DMS53 (cell line): ENCODE measurements around the gene KIF26A.

ENCODE experiments used
- DNase-seq: peaks from one replicate; lab custom pipeline; 2025; lab: John Stamatoyannopoulos, UW

The KIF26A gene

DNA sequence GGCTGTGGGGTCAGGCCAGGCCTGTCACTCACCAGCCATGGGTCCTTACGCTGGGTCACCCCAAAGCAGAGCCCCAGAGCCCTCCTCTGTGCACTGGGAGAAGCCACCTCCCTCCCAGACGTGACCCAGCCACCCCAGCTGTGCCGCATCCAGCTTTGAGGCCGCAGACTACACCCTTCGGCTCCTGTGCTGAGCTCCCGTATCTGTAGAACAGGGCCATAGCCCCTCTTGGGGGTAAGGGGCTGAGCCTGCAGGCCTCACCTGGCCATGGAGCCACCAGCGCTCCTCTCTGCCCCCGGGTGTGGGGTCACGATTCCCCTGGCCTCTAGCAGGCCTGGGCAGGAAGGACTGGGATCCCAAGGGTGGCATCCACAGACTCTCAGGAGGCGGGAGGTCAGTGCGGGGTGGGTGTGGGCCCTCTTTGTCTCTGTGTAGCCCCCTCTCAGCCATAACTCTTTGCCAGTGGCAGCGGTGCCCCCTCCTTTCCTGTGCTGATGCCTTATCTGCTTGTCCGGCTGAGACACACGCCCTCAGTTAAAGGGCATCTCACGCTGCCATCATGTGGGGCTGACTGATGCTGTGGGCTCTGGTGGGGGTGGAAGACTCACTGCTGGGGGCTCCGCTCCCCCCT, 36.6 kb upstream of the KIF26A start:
- DNase-seq: no peak

DNA sequence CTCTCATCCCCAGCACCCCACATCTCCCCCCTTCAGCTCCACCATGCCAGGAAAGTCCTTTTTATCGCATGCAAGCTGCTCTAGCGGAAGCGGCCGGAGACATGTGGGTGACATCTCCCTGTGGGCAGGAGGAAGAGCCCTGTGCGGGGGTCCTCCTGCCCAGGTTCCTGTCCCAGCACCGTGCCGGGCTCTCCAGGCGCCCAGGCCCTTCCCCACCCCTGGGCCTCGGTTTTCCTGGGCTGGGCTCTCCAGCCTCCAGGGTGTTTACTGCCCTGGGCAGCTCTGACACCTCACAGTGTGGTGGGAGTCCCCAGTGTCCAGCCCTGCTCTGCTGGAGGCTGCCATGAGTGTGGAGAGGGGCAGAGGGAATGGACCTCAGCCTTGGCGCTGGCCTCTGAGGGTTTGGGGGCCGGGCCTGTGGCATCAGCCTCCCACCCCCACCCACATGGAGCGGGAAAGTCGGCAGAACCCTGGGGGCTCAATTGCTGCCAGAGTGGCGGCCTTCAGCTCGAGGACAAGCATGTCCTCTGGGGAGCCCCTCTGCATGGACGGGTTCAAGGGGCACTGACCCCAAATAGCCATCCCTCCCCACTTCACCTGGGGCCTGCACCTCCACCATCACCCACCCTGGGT, 36.0 kb upstream of the KIF26A start:
- no peak for DNase-seq

DNA sequence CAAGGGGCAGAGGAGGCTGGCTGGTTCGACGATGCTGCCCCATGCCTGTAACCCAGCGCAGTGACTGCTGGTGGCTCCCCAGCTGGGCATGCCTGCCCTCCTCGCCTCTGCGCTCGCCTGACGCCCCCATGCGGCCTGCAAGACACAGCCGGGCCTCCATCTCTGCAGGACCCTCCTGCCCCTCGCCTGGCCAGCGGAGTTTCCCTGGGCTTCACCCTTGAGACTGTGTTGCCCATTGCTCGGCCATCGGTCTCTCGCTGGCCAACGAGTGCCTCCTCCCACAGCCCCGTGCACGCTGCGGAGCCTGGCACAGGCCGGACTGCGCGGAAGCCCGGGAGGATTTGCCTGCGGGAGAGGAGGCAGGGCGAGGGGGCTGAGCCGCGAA, 35.3 kb upstream of the KIF26A start:
- no peak for DNase-seq

DNA sequence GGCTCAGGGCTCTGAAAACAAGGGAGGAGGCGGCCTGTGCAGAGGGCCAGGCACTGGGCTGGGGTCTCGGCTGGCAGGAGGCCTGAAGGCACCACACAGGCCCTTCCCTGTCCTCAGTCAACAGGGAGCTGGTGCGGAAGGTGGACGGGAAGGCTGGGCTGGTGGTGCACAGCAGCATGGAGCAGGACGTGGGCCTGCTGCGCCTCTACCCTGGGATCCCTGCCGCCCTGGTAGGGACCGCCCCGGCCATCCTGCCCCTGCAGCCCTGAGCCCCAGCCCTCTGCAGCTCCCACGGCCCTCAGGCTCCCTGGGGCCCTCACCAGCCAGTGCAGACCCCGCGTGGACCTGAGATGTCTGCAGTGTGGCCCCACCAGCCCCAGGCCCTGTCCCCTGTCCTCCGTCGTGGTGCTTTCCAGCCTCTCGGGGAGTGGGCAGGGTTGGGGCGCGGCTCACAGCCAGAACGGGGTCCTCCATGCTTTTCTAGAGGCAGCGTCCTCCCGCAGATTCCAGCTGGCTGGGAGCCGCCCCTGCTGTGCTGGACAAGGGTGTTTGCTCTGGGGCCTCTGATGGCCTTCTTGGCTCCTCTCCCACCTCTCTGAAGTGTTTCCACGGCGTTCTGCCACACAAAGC, 34.8 kb upstream of the KIF26A start:
- no peak for DNase-seq

DNA sequence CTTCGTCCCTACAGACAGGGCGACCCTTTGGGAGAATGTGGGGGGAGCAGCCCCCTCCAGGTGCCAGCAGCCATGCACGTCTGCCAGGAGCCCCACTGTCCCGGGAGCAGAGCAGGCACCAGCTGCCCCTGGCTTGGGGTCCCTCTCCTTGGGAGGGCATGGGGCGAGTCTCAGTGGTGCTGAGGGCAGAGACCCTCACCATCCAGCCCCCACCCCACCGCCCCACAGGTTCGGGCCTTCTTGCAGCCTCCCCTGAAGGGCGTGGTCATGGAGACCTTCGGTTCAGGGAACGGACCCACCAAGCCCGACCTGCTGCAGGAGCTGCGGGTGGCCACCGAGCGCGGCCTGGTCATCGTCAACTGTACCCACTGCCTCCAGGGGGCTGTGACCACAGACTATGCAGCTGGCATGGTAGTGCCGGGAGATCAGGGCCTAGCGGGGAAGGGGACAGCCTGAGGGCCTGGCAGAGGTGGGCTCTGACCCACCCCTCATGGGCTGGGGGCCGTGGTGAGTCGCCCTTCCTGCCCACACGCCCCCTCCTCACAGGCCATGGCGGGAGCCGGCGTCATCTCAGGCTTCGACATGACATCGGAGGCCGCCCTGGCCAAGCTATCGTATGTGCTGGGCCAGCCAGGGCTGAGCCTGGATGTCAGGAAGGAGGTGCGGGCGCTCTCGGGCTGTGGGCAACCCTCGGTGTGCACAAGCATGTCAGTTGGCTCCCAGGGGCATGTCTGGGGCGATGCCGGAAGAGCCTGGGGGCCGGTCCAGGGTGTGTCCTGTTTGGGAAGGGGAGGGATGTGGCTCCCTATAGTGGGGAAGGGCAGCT, 34.1 kb upstream of the KIF26A start:
- no peak for DNase-seq

DNA sequence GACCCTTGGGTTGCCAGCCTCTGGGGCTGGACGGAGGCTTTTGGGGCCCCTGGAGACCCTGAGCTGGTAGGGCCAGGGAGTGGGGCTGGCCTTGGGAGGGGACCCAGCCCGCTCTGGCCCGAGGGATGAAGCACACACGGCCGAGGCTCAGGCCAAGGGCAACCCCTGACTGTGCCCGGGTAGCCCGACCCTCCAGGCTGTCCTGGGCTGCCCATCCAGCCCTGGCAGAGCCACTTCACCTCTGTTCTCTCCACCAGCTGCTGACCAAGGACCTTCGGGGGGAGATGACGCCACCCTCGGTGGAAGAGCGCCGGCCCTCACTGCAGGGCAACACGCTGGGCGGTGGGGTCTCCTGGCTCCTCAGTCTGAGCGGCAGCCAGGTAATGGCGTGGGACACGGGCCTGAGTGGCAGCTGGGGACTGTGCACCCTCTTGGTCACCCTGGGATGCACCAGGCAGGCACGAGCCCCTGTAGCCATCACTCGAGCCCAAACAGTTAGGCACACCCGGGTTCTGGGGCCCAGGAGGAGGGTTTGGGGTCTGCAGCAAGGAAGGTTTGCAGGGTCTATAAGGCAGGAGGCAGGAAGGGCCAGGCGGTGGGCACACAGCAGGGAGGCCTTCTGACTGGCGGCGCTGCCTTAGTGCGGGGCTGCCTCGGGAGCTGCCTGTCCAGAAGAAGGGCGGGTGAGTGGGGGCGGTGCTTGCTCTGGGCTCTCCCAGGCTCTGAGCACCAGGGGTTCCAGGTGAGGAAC, 33.1 kb upstream of the KIF26A start:
- no peak for DNase-seq

DNA sequence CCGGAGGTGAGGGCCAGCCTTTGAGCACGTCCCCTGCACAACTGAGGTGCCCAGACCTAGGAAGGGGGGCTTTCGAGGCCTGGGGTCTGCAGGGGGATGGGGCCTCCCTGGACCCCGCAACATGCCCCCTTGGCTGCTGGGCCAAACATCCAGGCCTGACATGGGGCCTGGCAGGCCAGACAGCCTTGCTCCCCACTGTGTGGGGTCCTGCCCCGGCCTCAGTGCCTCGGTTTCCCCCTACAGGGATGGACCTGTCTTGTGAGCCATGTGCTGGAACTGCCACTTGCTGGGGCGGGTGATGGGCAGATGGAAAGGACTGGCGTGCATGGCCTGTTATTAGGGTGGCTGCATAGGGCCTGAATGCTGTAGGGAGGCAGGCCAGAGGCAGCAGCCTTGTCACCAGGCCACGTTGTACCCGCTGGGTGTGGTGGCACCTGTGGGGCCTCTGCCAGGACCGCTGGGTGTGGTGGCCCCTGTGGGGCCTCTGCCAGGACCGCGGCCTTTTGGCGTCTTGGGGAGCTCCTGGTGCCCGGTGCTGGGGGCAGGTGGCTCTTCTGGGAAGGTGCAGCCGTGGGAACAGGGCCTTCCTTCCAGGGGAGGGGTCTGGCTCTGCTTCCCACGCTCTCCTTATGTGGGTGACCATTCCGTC, 32.4 kb upstream of the KIF26A start:
- no peak for DNase-seq

DNA sequence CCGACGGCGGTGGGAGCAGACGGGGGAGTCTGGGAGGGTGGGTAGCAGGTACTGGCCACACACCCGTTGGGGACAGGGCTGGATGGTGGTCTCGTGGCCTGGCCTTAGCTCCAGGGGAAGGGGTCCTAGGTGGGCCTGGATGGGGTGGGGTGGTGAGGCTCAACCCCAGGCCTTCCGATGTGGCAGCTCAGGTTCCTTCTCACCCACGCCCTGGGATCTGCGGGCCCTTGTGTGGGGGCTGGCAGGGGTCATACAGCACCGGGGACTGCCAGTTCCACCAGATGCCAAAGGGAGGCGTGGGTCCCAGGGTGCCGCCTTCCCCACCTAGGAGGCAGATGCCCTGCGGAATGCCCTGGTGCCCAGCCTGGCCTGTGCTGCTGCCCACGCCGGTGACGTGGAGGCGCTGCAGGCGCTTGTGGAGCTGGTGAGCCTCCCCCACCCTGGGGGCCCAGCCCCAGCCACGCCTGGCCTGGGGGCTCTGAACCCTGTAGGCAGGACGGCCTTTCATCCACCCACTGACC, 31.9 kb upstream of the KIF26A start:
- no peak for DNase-seq

DNA sequence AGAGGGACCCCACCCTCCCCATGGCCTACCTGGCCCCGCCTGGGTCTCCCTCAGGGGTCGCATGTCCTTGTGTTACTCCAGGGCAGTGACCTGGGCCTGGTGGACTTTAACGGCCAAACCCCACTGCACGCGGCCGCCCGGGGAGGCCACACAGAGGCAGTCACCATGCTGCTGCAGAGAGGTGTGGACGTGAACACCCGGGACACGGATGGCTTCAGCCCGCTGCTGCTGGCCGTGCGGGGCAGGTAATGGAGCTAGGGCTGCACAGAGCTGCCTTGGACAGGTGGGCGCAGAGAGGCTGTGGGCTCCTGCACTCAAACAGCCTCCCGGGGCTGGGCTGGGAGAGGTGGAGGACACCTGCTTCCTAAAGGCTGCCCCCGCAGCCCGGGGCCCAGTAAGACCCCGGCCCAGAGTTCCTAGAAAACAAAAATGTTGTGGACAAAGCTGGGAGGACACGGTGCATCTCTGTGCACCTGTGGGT, 31.2 kb upstream of the KIF26A start:
- DNase-seq: no peak

DNA sequence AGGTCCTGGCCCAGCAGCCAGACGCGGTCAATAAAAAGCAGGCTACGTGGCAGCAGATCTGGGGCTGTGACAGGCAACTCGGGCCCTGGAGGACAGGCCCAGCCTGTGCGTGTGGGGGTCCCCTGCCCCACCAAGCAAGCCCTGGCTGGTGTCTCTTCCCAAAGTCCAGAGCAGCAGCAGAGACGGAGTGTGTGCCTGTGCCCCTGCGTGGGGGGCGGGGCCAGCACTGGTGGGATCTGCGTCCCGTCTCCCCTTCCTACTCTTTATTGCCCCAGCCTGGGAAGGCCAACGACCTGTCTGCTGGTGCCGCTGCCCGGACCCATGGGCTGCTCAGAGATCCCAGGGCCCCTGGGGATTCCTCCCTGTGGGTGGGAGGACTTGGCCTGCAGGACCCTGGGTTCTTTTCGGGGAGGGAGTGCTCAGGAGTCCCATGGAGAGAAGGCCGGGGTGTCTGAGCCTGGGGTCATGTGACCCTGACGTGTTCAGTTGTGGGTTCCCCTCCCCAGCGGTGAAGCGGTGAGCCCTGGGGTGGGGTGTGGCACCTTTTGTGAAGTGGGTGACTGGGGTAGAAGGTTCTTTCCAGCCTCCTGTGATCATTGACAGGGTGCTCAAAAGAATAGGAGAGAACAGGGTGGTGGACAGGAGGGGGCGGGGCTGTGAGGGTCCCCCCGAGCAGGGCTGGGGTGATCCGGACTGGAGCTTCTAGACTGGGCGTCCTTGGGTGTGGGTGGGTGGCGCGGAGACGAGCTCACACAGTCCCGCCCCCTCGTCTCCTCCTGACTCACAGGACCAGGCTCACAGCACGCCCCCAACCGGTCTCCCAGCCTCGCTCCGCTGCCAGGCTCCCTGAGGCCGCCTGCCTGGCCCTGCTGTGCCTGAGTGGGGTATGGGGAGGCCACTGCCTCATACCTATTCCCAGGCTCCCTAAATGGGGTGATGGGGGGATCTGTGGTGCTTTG, 30.5 kb upstream of the KIF26A start:
- no peak for DNase-seq

DNA sequence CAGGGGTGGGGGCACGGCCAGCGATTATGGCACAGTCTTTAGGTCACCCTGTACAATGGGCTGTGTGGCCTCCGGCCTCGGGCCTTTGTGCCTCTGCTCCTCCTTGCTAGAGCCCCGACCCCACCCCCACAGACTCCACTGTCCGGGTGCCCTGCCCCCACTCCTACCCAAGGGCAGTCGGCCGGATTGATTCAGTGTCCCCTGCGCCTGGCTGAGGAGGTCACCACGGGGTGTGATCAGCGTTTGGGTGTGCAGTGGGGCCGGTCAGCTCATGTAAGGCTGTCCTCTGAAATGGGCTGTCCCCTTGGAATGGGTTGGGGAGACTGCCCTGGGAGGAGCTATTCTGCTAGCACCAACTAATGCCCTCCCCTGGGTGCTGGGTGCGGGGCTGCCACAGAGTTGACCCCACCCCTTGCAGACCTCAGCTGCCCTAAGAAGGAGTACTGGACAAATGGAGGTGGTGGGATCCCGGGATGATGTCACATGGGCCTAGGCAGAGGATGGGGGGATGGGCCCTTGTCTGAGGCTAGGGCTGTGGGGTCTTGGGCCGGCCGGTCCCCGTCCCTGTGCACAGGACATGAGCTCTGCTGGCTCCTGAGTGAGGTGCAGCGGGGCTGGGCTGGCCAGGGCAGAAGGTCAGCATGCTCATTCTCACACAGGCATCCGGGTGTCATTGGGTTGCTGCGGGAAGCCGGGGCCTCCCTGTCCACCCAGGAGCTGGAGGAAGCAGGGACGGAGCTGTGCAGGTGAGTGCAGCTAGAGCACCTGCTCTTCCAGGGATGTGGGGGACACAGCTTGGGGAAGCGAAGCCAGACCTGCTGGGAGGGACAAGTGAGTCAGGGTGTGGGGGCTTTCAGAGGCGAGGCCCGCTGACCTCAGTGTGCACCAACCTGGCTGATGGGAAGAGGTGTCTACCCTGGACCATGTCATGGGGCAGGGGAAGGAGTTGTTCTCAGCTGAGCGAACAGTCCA, 29.5 kb upstream of the KIF26A start:
- no peak for DNase-seq

DNA sequence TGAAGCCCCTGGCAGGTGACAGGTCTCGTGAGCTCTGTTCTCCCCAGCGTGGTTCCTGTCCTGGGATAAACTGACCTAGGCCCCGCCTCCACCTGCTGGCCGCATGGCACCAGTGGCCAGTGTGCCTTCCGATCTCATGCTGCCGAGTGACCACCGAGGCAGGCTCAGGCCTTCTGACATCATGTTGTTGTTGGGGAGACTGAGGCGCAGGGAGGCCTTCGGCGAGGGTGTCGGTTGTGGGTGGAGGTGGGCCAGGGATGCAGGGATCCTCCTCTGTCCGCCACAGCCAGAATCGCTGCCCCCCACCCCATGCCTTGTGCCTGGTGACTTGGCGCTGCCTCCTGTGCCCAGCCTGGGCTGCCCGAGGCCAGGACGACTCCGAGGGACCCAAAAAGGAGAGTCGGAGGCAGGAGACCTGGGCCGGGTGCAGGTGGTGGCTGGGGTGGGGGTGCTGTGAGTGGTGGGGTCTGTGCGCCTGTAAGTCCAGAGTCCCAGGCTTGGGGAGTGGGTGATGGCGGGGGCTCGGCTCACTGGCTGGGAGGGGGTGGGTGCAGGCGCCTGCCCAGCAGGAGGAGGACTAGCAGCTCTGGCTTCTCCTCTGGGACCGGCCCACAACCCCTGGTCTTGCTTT, 28.5 kb upstream of the KIF26A start:
- no peak for DNase-seq

DNA sequence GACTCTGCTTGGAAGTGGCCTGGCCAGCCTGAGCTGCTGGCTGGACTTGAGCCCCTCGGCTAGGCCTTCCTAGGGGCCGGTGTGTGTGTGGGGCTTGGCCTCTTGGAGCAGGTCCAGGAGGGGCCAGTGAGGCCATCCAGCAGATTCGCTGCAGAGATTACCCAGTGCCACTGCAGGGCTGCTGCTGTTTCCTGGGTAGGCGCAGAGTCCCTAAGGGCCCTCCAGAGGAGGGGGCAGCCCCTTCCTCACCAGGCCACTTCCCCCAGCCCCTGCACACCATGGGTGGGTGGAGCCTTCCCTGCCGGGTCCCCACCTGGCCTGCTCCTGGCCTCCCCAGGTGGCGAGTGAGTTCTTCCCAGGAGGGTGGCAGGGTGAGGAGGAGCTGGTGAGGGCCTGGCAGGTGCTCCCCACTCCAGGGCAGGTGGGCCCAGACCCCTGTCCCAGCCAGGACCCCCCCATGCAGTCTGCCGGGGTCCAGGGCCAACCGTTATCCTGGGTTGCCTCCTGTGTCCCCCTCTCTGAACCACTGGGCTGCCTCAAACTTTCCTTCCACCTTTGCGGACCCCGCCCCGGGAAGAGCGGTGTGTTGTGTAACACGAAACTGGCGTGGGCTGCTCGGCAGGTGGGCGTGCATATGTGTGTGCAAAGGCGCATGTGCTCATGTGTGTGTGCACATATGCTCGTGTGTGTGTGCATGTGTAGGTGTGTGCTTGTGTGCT, 27.7 kb upstream of the KIF26A start:
- no peak for DNase-seq

DNA sequence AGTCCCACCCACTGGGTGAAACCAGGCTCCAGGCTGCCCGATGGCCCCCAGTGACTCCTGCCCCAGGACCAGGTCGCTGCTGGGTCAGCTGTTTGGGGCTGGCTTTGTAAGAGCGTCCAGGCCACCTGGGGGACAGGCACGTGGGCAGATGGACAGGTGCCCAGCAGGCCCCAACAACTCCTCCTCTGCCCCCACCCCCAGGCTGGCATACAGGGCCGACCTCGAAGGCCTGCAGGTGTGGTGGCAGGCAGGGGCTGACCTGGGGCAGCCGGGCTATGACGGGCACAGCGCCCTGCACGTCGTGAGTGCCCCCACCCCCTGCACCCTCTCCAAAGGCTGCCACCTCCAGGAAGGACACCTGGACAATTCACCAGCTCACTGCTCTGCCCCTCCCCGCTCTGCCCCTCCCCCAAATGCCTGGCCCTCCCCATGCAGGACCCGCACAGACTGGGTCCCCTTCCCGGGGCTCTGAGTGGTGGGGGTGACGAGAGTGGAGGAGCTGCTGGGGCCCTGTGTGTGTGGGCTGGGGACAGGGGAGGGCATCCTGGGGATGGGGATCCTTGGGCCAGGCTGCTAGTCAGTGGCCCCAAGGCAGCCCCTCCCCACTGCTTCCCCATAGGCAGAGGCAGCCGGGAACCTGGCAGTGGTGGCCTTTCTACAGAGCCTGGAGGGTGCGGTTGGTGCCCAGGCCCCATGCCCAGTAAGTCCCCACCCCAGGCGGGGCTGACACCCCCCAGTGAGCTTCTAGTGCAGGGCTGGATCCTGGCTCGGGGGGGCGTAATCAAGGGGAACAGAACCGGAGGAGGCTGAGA, 26.9 kb upstream of the KIF26A start:
- no peak for DNase-seq

DNA sequence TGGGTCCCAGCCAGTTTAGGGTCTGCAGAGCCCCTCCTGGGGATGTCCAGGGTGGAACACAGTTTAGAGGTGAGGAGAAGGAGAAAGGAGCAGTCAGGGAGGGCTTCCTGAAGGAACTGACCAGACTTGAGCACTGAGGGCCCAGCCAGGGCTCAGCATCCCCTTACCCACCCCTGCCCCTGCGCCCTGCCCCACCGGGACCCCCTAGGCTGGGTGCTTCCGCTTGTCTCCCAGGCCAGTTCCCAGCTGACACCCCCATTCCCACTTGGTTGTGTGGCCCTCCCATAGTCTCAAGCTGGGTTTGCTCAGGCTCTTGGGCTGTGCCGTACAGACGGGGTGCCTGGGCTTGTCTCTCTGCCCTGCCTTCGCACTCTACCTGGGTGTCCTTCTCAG, 26.3 kb upstream of the KIF26A start:
- DNase-seq: no peak

DNA sequence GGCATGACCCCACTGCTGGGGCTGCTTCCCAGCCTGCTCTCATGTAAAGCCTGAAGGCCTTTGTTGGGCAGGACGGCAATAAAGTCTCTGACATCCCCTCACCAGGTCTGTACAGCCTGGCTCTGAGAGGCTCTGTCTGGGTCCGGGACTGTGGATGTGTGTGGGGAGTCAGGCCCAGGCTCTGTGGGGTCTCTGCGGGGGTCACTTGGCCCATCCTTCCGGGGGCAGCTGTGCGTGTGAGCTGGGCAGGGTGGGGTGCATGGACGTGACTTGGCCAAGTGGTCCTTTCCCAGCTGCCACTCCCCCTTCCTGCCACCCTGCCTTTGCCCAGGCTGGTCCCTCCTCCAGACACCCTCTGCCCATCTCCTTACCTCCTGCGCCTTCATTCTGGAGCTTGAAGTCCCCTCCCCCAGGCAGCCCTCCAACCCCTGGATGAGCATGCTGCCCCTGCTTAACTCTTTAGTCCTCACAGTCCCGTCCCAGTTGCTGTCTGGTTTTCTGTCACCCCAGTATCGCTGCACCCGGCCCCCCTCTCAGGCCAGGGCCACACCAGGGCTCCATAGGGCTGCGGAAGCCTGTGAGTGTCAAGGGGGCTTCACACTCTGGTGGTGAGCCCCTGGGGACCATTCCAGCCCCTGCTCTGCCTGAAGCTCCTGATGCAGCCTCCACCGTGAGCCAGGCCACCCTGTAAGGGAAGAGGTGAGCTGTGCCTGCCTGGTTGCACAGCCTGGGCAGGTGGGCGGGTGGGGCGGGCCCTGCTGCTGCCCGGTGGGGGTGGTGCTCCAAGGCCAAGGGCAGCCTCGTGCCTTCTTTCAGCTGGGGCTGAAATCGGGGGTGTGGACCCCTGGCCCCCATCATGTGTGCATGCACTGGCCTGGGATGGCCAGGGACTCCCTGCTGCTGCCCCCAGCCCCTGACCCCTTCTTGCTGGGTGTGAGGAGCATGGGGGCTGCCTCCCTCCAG, 25.5 kb upstream of the KIF26A start:
- no peak for DNase-seq
